Measurements from ENCODE around the gene SNW1.

DNA sequence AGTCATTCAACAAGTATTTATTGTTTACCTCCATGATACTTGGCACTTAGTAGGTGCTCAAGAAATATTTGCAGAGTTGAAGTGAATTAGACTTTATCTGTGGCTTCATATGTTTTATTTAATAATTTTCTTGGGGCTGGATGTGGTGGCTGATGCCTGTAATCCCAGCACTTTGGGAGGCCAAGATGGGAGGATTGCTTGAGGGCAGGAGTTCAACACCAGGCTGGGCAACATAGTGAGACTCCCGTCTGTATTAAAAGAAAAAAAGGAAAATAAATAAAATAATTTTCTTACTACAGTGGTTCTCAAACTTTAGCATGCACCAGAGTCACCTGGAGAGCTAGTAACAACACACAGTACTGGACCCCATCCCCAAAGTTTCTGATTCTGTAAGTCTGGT, 39.9 kb upstream of the SNW1 start:
- TF ChIP-seq, protein P1, sequence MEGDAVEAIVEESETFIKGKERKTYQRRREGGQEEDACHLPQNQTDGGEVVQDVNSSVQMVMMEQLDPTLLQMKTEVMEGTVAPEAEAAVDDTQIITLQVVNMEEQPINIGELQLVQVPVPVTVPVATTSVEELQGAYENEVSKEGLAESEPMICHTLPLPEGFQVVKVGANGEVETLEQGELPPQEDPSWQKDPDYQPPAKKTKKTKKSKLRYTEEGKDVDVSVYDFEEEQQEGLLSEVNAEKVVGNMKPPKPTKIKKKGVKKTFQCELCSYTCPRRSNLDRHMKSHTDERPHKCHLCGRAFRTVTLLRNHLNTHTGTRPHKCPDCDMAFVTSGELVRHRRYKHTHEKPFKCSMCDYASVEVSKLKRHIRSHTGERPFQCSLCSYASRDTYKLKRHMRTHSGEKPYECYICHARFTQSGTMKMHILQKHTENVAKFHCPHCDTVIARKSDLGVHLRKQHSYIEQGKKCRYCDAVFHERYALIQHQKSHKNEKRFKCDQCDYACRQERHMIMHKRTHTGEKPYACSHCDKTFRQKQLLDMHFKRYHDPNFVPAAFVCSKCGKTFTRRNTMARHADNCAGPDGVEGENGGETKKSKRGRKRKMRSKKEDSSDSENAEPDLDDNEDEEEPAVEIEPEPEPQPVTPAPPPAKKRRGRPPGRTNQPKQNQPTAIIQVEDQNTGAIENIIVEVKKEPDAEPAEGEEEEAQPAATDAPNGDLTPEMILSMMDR (conservative IDR thresholded peaks at IDR 0.05), result no peak
- TF ChIP-seq EZH2 (IDR thresholded peaks at IDR 0.05; ENCODE audit: low read depth), result no peak

All from PC-9 (cell line).